Smooth muscle cell of the umbilical artery (primary cell): ENCODE measurements around the gene IFT22. TPM values are rescaled to one million over a fixed set of nuclear protein-coding genes. Genes with fewer than 3 reads are reported as not detected.

ENCODE experiments used
- total RNA-seq: library from RNA; depleted of rRNA; stranded (reverse); fragments of >200 nt; gene quantifications from 2 replicates; pipeline ENCODE4 v1.2.3, GENCODE V29; 2014

The IFT22 gene
- total RNA-seq = 18.9 and 23.8 TPM in 2 replicates

GRCh38 chr7:101321491-101322401, at the start of gene IFT22:
IFT22 (minus strand) TSS chr7:101321812; CDS start chr7:101321709, 103 bp downstream.

GRCh38 chr7:101362334-101363195, 41.0 kb upstream of the IFT22 start, which contains the start of gene COL26A1:
COL26A1 (plus strand) TSS chr7:101362875; CDS start chr7:101363033, 158 bp downstream.

Other genes starting within 250 kb of the IFT22 start
- gene TRIM56, start 236.3 kb downstream of the IFT22 start, total RNA-seq = 14.3 and 36.2 TPM in 2 replicates
- gene SERPINE1, start 194.7 kb downstream of the IFT22 start, total RNA-seq = 2,093 and 7,246 TPM in 2 replicates
- 162 and 177 TPM in 2 replicates for gene AP1S1, start 167.3 kb downstream of the IFT22 start, total RNA-seq
- gene VGF, start 156.2 kb downstream of the IFT22 start, total RNA-seq = 3.0 and 20.7 TPM in 2 replicates
- gene NAT16, start 141.5 kb downstream of the IFT22 start, total RNA-seq = not detected in 2 replicates
- gene MOGAT3, start 120.8 kb downstream of the IFT22 start, total RNA-seq = not detected in 2 replicates
- 156 and 234 TPM in 2 replicates for gene PLOD3, start 104.2 kb downstream of the IFT22 start, total RNA-seq
- 48.0 and 99.5 TPM in 2 replicates for gene ZNHIT1, start 103.6 kb downstream of the IFT22 start, total RNA-seq
- 2.1 and 2.9 TPM in 2 replicates for gene CLDN15, start 84.0 kb downstream of the IFT22 start, total RNA-seq
- 128 and 264 TPM in 2 replicates for gene FIS1, start 76.7 kb downstream of the IFT22 start, total RNA-seq
- not detected in 2 replicates for gene COL26A1, start 41.1 kb upstream of the IFT22 start, total RNA-seq